ENCODE data around the gene DPY30.

DNA sequence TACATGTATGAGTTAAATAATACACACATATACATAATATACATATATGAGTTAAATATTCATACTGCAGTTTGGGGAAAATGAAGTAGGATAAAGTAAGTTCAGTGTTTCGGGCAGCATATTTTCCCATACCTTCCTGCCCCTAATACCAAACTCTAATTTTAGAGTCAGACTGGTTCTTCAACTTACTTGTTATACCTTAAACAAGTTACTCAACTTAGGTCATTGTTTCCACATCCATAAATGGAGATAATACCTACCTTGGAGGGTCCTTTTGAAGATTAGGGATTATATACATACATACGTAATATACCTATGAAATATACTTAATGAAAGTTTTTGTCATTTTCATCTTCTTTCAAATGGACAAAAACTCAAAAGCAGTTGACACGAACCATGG, 37.2 kb downstream of the DPY30 start:
- TF ChIP-seq, protein P1, sequence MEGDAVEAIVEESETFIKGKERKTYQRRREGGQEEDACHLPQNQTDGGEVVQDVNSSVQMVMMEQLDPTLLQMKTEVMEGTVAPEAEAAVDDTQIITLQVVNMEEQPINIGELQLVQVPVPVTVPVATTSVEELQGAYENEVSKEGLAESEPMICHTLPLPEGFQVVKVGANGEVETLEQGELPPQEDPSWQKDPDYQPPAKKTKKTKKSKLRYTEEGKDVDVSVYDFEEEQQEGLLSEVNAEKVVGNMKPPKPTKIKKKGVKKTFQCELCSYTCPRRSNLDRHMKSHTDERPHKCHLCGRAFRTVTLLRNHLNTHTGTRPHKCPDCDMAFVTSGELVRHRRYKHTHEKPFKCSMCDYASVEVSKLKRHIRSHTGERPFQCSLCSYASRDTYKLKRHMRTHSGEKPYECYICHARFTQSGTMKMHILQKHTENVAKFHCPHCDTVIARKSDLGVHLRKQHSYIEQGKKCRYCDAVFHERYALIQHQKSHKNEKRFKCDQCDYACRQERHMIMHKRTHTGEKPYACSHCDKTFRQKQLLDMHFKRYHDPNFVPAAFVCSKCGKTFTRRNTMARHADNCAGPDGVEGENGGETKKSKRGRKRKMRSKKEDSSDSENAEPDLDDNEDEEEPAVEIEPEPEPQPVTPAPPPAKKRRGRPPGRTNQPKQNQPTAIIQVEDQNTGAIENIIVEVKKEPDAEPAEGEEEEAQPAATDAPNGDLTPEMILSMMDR (IDR thresholded peaks at IDR 0.05), result no peak
- no peak for TF ChIP-seq ZFX (IDR thresholded peaks at IDR 0.05; ENCODE audit: borderline replicate concordance)

Data from 22Rv1 (cell line).